ENCODE measurements around the gene NDUFAF8. TPM values are rescaled to one million over a fixed set of nuclear protein-coding genes. Genes with fewer than 3 reads are reported as not detected.

Gene NDUFAF8
- total RNA-seq, 1 donor from 2014 or later, result 61.5 TPM

- no peak for TF ChIP-seq CTCF (IDR thresholded peaks at IDR 0.05; ENCODE audit: borderline replicate concordance)
- no peak for DNase-seq
- H3K27me3 ChIP-seq (ENCODE audit: low read depth), result no peaks in the 10 kb centered on the region
- no peak overlapping the region for H3K4me3 ChIP-seq
- H3K36me3 ChIP-seq, result peaks cover 13% of the 10 kb centered on the region
- no peak overlapping the region for H3K27ac ChIP-seq (replicated peaks)
- no peaks in the 10 kb centered on the region for H3K9me3 ChIP-seq (replicated peaks)
- peaks cover 21% of the 10 kb centered on the region for H3K4me1 ChIP-seq
- intact Hi-C loops (cut with micrococcal nuclease), result no loop called here
Observed at GRCh38 chr17:81218459-81218858, 20.7 kb upstream of the NDUFAF8 start.

- no peak for DNase-seq
- intact Hi-C loops (cut with micrococcal nuclease), result no loop called here
- Histone ChIP-seq H3K9me3 (replicated peaks) (no peaks in the 10 kb centered on the region), H3K4me3 (no peak overlapping the region), H3K27me3 (ENCODE audit: low read depth) (no peaks in the 10 kb centered on the region), H3K27ac (replicated peaks) (no peak overlapping the region), H3K4me1 (peaks cover 26% of the 10 kb centered on the region), H3K36me3 (peaks cover 13% of the 10 kb centered on the region)
- TF ChIP-seq CTCF (IDR thresholded peaks at IDR 0.05; ENCODE audit: borderline replicate concordance), result no peak
Observed at GRCh38 chr17:81218991-81219390, 20.1 kb upstream of the NDUFAF8 start.

- Histone ChIP-seq H3K9me3 (replicated peaks) (no peaks in the 10 kb centered on the region), H3K36me3 (peaks cover 13% of the 10 kb centered on the region), H3K4me3 (no peak overlapping the region), H3K4me1 (peaks cover 26% of the 10 kb centered on the region), H3K27me3 (ENCODE audit: low read depth) (no peaks in the 10 kb centered on the region), H3K27ac (replicated peaks) (no peak overlapping the region)
- intact Hi-C loops (cut with micrococcal nuclease), result no loop called here
- no peak for TF ChIP-seq CTCF (IDR thresholded peaks at IDR 0.05; ENCODE audit: borderline replicate concordance)
- DNase-seq, result no peak
Observed at GRCh38 chr17:81219476-81220180, 19.5 kb upstream of the NDUFAF8 start.

- Histone ChIP-seq H3K9me3 (replicated peaks) (no peaks in the 10 kb centered on the region), H3K27me3 (ENCODE audit: low read depth) (no peaks in the 10 kb centered on the region), H3K36me3 (peaks cover 13% of the 10 kb centered on the region), H3K4me1 (peaks cover 26% of the 10 kb centered on the region), H3K4me3 (peak overlapping the region; percentile 89), H3K27ac (replicated peaks) (no peak overlapping the region)
- no peak for DNase-seq
- no peak for TF ChIP-seq CTCF (IDR thresholded peaks at IDR 0.05; ENCODE audit: borderline replicate concordance)
- intact Hi-C loops (cut with micrococcal nuclease), result no loop called here
Observed at GRCh38 chr17:81221371-81221841, 17.7 kb upstream of the NDUFAF8 start.

GRCh38 chr17:81221842-81222619 is 17.1 kb upstream of the NDUFAF8 start:
- no peak for DNase-seq
- intact Hi-C loops (cut with micrococcal nuclease), result no loop called here
- TF ChIP-seq CTCF (IDR thresholded peaks at IDR 0.05; ENCODE audit: borderline replicate concordance), result no peak
- Histone ChIP-seq H3K4me3 (peak overlapping the region; percentile 89), H3K4me1 (peaks cover 26% of the 10 kb centered on the region), H3K27me3 (ENCODE audit: low read depth) (no peaks in the 10 kb centered on the region), H3K36me3 (peaks cover 13% of the 10 kb centered on the region), H3K27ac (replicated peaks) (no peak overlapping the region), H3K9me3 (replicated peaks) (peaks cover 6% of the 10 kb centered on the region)

Data from left ventricle myocardium inferior (tissue), 1 donor.